Measurements from ENCODE around the gene DNAI7. TPM values are rescaled to one million over a fixed set of nuclear protein-coding genes. Genes with fewer than 3 reads are reported as not detected.

The DNAI7 gene, protein sequence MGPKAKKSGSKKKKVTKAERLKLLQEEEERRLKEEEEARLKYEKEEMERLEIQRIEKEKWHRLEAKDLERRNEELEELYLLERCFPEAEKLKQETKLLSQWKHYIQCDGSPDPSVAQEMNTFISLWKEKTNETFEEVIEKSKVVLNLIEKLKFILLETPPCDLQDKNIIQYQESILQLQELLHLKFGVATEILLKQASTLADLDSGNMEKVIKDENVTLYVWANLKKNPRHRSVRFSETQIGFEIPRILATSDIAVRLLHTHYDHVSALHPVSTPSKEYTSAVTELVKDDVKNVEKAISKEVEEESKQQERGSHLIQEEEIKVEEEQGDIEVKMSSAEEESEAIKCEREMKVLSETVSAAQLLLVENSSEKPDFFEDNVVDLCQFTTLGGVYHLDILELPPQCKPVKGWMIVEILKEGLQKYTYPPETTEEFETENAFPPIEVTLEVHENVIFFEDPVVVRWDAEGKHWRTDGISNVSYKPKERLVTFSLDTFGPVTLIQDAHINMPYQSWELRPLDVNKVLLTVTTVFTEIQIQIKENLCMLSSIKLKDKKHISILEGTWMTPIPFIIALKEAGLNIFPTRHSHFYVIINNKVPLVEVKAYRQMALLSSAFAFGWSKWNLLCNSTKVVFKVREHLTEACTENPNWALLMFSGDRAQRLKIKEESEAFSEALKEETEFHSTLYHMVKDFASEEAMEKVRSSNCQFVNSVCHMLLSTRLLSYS
- total RNA-seq (2014; rRNA removed; shearing (Covaris generic); ENCODE audit: low replicate concordance), result 0.84 TPM in 1 of 2 replicates, not detected in the other

DNA sequence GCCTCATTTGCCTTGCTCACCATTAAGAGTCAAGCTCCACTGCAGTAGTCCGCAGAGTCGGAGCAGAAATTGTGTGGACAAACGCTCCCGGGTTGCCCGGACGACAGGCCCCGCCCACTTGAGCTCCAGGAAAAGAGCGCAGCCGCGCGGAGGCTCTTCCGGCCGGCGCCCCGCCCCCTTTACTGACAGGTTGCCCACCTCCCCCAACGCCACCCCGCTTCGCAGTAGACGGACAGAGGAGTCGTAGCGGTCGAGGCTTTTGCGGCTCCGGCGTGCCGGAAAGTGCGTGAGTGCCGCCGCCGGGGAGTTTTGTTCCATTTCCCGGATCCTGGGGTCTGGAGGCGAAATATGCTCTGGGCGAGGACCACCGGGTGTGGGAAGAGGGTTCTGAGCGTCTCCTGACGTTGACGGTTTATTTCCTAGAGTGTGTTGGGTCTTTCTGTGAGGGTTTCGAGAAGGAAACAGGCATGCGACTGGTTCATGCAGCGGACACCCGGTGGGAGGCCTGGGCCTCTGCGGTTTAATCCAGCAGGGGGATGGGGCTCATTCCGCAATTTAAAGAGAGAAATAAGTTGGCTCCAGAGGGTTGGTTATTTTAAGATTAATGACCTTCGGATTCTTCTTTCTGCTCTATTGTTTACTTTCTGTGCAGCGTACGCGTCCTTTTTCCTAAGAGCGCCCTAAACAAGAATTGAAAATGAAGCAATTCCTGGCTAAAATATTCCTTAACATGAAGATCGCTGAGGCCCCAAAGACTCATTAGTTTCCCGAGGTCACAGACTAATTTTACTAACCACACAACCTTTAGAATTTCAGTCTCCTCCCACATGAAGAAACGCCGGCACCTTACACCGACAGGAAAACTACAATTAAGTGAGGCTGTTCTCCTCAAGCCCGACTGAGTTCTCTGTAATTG, at the start of gene DNAI7, which contains the start of gene ETFRF1:
DNAI7 (minus strand) TSS at position 105 of the 916 bp plus-strand sequence; CDS start at position 23, 82 bp downstream.
ETFRF1 (plus strand) TSS at position 182 of the 916 bp plus-strand sequence. CDS start 8,720 bp downstream, outside the sequence.
- H3K27me3 ChIP-seq, result no peaks in the 10 kb centered on the region
- peak; percentile 99 for DNase-seq
- peaks cover 16% of the 10 kb centered on the region for H3K36me3 ChIP-seq
- peak within 1 kb of the TSS; percentile 80 for H3K4me3 ChIP-seq
- no peaks in the 10 kb centered on the region for H3K9me3 ChIP-seq

DNA sequence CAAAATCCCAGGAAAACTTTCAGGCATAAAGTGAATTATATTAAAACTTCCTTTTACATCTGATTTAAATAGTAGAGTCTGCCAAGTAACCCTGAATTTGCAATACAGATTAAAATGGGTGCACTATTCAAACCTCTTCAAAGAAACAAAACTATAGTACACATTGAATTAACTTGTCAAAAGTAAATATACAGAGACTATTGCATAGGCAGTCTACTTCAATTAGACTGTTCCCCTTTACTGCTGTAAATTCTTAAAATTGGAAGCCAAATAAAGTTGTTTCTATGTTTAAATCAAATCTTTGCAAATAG, 48.7 kb upstream of the DNAI7 start:
- peaks cover 21% of the 10 kb centered on the region for H3K36me3 ChIP-seq
- no peaks in the 10 kb centered on the region for H3K27me3 ChIP-seq
- no peaks in the 10 kb centered on the region for H3K9me3 ChIP-seq
- no peak overlapping the region for H3K4me3 ChIP-seq
- DNase-seq, result no peak

DNA sequence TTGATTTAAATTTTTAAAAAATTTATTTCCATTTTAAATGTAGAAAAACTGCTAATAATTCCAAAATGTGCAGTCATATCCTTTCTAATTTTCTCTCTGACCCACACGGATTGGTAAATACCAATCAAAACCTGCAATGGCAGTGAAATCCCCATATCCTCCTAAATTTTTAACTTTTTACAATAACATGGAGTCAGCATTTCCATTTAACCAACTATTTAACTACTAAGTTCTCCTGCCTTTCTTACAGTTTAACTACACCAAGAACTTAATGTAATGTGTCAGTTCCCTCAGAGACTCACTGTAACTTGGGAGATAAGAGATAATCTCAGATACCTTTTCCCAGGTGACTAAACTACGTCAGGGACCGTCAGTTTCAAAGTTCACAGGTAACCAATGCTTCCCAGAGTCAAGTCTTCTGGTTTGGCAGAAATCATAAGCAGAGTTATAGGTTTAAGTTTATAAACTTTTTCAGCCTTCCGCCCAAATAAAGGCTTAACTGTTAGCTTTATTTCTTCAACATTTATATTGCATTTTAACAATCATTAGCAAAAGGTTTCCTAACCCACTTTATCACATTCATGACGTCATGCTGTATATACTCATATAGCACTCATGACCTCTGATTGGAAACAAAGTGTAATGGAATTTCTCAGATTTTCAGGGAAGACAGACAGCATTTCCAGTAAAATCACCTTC, 48.2 kb upstream of the DNAI7 start:
- DNase-seq, result no peak
- H3K9me3 ChIP-seq, result no peaks in the 10 kb centered on the region

DNA sequence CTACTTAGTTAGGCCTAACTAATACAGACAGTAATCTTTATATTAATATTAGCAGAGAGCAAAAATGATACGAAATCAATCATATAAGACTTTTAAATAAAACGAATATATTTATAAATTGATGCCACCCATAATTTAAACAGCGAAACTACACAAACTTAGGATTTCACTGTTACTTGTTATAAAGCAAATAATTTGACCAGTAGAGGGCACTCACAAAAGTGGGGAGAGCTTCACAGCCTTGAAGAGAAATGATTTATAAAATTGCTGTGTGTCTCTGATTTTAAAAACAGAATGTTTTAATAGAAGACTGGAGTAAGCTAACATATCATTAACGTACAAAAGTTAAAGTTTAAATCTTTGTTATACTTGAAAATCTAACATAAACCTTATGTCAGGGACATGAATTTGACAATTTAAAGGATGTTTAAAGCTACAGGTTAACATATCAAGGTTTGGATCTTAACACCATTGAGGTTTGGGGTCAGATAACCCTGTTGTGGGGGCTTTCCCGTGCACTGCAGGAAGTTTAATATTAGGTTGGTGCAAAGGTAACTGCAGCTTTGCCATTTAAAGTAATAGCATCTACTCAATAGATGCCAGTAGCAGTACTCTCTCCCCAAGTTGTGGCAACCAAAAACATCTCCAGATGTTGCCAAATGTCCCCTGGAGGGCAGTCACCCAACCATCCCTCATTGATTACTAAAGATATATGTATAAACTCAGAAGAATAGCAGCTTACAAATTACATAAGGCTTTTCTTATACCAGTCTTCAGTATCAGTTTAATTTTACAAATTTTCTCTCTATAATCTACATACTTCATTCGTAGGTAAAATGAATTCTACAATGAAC, 46.4 kb upstream of the DNAI7 start:
- no peak for DNase-seq
- Histone ChIP-seq H3K27me3 (no peaks in the 10 kb centered on the region), H3K9me3 (no peaks in the 10 kb centered on the region), H3K36me3 (peaks cover 17% of the 10 kb centered on the region), H3K4me3 (no peak overlapping the region)

More for the DNA sequence above, 48.2 kb upstream of the DNAI7 start:
- H3K27me3 ChIP-seq, result no peaks in the 10 kb centered on the region
- peaks cover 24% of the 10 kb centered on the region for H3K36me3 ChIP-seq
- H3K4me3 ChIP-seq, result no peak overlapping the region

DNA sequence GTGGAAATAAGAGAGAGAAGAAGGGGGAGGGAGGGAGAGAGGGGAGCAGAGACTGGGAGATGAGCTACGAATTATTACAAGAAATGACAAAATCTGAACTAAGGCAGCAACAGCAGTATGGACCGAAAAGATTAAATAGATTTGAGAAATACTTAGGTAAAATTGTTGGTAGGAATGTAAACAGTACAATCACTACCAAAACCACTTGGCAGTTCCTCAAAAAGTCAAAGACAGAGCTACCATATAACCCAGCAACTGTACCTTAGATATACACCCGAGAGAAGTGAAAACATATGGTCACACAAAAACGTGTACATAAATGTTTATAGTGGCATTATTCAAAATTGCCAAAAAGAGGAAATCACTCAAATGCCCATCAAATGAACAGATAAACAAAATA, 41.7 kb upstream of the DNAI7 start:
- Histone ChIP-seq H3K4me3 (no peak overlapping the region), H3K27me3 (no peaks in the 10 kb centered on the region), H3K36me3 (peaks cover 19% of the 10 kb centered on the region), H3K9me3 (no peaks in the 10 kb centered on the region)
- DNase-seq, result no peak

DNA sequence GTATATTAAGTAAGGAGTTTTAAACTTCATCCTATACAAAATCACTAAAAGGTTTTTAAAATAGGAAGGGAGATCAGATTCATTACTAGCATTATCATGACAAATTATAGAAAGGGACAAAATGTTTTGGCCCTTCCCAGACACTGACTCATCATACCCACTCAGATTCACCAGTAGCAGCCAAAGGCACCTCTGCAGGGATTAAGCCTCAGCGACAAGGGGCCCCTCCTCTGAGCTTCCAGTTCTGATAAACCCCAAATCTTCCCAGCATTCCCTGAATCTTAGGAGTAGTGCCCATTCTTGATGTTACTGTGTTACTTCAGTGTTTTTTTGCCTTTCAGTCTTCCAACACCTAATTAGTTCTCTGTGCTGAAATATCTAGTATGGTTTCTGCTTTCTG, 41.2 kb upstream of the DNAI7 start:
- Histone ChIP-seq H3K27me3 (no peaks in the 10 kb centered on the region), H3K36me3 (peaks cover 19% of the 10 kb centered on the region), H3K9me3 (no peaks in the 10 kb centered on the region), H3K4me3 (no peak overlapping the region)
- DNase-seq, result peak; percentile 19

DNA sequence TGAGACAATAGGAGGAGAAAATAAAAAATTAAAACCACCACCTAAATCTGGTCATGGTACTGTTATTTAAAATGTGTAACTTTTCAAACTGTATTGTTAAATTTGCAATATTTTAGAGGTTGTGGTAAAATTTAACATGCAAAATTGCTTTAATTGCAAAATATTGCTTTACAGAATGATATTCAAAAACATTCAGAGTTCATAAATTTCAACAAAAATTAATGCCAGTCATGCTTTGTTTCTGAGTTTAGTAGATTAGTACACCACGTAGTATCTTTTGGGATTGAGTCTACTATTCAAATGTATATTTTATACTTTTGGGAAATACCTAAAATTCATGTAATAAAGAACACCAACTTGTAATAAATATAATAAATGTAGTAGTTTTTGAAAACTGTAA, 18.4 kb upstream of the DNAI7 start:
- no peak for DNase-seq
- Histone ChIP-seq H3K9me3 (no peaks in the 10 kb centered on the region), H3K36me3 (peaks cover 13% of the 10 kb centered on the region), H3K27me3 (no peaks in the 10 kb centered on the region), H3K4me3 (no peak overlapping the region)

DNA sequence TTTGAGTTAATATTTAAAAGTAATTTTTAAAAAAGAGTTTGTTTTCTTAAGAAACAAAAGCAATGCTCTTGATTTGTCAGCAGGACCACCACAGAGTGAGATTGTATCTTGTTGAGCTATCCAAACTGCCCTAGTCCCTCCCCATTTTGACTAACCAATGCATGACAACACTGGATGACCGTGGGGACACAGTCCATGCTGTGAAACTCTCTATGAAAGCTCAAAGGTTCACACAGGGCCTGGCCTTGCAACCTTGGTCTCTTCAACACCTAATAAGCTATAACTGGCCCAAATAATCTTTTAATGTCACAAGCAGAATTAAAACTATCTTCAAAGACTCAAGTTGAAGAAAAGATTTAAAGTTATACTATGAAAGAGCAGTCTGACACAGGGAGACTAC, 13.6 kb upstream of the DNAI7 start:
- no peak for DNase-seq
- no peak overlapping the region for H3K4me3 ChIP-seq
- no peaks in the 10 kb centered on the region for H3K9me3 ChIP-seq
- no peaks in the 10 kb centered on the region for H3K27me3 ChIP-seq
- H3K36me3 ChIP-seq, result peaks cover 42% of the 10 kb centered on the region

DNA sequence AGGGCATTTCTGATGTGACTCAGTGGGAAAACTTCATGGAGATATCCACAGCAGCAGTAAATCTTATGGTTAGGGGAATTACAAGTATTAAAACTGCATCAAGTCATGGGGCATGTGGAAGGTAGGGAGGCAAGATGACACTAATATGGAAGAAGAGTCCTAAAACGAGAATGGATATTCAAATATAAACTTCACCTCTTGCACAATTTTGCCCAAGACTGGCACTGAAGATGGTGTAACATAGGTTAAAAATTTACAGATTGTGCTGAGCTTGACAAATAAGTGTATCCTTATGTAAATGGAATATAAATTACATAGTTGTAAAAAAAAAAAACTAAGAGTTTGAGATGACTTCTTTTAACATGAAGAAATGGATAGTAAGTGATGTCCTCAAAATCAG, 12.9 kb upstream of the DNAI7 start:
- Histone ChIP-seq H3K27me3 (no peaks in the 10 kb centered on the region), H3K9me3 (no peaks in the 10 kb centered on the region), H3K4me3 (no peak overlapping the region), H3K36me3 (peaks cover 42% of the 10 kb centered on the region)
- DNase-seq, result no peak

DNA sequence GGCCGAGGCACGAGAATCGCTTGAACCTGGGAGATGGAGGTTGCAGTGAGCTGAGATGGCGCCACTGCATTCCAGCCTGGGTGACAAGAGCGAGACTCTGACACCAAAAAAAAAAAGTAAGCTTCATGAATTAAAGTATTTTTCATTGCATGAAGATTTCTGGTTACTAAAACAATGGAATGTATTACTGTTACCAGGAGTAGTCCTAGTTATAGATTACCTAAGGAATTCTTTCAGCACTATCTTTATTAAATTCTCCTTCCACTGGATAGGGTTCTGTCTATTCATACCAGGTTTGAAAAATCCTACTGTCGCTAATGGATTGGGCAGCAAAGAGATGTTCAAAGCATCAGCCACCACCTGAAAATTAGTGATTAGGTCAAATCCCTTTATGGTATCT, 12.5 kb upstream of the DNAI7 start:
- Histone ChIP-seq H3K36me3 (peaks cover 42% of the 10 kb centered on the region), H3K27me3 (no peaks in the 10 kb centered on the region), H3K9me3 (no peaks in the 10 kb centered on the region), H3K4me3 (no peak overlapping the region)
- no peak for DNase-seq

DNA sequence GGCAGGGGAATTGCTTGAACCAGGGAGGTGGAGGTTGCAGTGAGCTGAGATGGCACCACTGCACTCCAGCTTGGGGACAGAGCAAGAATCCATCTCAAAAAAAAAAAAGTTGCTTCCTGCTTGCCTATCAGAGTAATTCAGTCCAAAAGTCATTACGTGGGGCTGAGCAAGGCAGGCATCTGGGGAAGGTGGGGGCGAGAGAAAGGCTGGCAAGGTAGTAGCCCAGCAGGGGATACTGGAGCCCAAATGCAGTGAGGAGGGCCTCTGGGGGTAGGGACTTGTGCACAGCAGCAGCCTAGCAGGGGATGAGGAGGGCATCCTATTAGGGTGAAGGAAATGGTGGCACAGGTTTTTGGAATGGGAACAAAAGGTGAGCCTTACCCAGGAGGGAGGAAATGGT, 7.2 kb upstream of the DNAI7 start:
- no peaks in the 10 kb centered on the region for H3K9me3 ChIP-seq
- H3K36me3 ChIP-seq, result peaks cover 32% of the 10 kb centered on the region
- H3K27me3 ChIP-seq, result no peaks in the 10 kb centered on the region
- no peak overlapping the region for H3K4me3 ChIP-seq
- DNase-seq, result no peak

DNA sequence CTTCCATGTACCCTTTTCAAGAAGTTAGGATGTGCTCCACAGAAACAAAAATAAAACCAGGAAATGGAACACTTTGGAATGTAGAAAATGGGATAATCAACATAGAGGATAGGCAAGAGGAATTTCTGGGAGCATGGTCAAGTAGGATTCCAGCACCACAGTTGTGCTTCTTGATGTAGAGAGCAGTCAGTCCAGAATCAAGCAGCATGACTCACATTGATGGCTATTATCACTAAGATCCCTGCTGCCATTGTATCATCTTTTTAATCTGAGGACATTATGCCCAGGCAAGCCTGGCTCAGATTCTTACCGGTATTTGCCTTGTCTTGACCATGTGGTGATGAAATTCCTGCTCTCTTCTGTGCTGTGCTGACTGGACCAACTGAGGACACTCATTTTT, 5.7 kb upstream of the DNAI7 start:
- peak; percentile 62 for DNase-seq
- Histone ChIP-seq H3K4me3 (no peak overlapping the region), H3K27me3 (no peaks in the 10 kb centered on the region), H3K9me3 (no peaks in the 10 kb centered on the region), H3K36me3 (peaks cover 33% of the 10 kb centered on the region)

DNA sequence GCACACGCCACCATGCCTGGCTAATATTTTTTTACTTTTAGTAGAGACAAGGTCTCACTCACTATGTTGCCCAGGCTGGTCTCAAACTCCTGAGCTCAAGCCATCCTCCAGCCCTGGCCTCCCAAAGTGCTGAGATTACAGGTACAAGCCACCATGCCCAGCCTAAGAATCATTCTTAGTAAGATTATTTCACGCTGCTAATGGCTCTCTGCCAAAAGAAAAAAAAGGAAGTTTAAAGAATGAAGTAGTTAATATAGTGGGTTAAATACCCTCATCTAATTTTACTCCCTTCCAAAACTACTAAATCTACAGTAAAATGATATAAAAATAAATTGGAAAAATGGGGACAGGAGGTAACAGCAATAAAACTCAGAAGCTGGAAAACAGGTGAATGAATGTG, 2.6 kb upstream of the DNAI7 start:
- H3K27me3 ChIP-seq, result no peaks in the 10 kb centered on the region
- no peak overlapping the region for H3K4me3 ChIP-seq
- no peak for DNase-seq
- H3K36me3 ChIP-seq, result peaks cover 16% of the 10 kb centered on the region
- H3K9me3 ChIP-seq, result no peaks in the 10 kb centered on the region

DNA sequence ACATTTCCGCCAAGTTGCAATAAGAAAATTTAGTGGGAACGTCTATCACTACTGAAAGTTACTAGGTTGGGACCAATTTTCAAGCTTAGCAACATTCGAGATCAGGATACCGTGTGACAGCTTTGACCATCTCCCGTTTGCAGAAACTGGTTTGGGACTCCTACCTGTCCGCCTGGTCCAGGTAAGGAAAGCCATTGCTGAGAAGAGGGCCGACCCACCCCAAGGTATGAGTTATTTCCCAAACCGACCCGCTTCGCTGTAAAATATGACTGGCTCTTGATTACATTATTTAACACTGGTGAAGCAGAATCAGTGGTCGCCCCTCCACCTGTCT, 271 bp downstream of the DNAI7 start:
- Histone ChIP-seq H3K4me3 (peak overlapping the region; percentile 80), H3K27me3 (no peaks in the 10 kb centered on the region), H3K36me3 (peaks cover 16% of the 10 kb centered on the region), H3K9me3 (no peaks in the 10 kb centered on the region)
- DNase-seq, result no peak

DNA sequence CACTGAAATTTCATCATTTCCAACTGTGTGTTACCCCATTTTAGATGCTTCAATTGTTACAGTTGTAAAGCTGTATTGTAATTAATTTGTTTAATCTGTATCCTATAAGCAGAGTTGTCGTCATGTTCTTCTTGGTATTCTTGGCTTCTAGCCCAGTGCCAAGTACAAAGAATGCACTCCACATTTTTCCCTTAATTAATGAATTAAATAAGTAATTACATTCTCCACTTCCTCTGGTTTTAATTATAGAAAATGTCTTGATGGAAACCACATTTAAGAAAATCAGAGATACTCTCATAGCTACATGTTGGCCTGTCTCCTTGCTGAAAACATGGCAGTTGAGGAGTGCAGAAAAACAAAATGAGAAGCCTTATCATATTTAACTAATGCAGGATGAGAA, 746 bp downstream of the DNAI7 start:
- Histone ChIP-seq H3K27me3 (no peaks in the 10 kb centered on the region), H3K9me3 (no peaks in the 10 kb centered on the region), H3K36me3 (peaks cover 16% of the 10 kb centered on the region), H3K4me3 (peak overlapping the region; percentile 80)
- DNase-seq, result no peak

DNA sequence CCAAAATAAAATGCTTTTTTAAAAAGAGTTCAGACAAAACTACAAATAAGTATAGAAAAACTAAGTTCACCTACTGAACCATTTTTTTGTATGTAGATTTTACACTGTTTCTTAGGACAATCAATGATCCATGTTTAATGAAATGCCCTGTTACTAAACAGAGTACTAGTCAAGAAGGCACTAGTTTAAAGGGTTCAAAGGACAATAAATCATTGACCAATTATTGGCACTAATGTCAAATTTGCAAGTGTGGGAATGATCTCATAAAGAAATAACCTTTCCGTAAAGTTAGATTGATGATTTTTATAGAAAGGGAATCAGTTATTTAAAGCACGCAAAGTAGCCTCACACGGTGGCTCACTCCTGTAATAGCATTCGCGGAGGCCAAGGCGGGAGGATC, 4.2 kb downstream of the DNAI7 start:
- H3K9me3 ChIP-seq, result no peaks in the 10 kb centered on the region
- no peak for DNase-seq

More for the DNA sequence above, 4.2 kb downstream of the DNAI7 start:
- Histone ChIP-seq H3K4me3 (no peak overlapping the region), H3K27me3 (no peaks in the 10 kb centered on the region), H3K36me3 (no peaks in the 10 kb centered on the region; the same call in 1 of the 2 replicates)
